NCI-H1436 treated with DMSO at 0.1 percent for 48 hours (cell line): ENCODE results near the gene ASXL1.
"Not testable (repeated sequence)": the region's sequence is repeated elsewhere in the genome, so short reads cannot be mapped to it uniquely, and the experiment has no call there.

Source experiments
- DNase-seq: peaks from one replicate; lab custom pipeline; 2025; lab: John Stamatoyannopoulos, UW

ASXL1 gene

DNA sequence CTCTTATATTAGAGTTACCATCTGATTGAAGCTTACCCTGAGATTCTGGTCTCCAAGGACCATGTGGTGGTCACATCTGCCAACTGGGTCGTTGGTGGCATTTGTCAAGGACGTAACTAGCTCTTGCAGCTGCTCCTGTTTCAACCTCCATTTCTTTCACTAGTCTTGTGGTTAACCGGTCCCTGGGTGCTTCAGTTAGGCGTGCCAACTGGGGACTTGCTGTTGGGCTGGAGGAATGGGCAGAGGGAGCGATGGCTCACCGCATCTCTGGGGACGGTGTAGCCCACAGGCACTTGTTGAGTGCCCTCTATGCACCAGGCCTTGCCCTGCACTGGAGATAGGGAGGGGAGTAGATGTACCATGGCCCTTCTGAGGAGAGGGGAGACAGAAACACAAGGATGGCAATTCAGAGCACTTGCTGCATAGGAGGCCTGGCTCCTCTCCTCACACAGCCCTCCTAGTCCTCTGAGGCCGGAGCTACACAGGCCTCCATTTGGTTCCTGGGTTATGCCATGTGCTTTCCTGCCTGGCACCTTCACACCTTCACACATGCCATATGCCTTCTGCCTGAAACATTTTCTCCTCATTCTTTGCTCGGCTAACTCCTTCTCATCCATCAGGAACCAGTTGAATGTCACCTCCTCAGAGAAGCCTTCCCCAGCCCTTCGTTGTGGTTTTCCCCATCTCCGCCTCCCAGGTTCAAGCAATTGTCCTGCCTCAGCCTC, 20.0 kb upstream of the ASXL1 start:
- no peak for DNase-seq

DNA sequence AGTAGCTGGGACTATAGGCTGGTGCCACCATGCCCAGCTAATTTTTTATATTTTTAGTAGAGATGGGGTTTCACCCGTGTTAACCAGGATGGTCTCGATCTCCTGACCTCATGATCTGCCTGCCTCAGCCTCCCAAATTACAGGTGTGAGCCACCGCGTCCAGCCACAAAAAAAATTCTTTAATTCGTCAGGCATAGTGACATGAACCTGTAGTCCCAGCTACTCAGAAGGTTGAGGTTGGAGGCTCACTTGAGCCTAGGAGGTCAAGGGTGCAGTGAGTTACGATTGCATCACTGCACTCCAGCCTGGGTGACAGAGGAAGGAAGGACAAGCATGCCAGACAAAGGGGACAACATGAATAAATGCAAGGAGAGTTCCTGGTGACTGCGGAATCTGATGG, 19.5 kb upstream of the ASXL1 start:
- DNase-seq = no peak

DNA sequence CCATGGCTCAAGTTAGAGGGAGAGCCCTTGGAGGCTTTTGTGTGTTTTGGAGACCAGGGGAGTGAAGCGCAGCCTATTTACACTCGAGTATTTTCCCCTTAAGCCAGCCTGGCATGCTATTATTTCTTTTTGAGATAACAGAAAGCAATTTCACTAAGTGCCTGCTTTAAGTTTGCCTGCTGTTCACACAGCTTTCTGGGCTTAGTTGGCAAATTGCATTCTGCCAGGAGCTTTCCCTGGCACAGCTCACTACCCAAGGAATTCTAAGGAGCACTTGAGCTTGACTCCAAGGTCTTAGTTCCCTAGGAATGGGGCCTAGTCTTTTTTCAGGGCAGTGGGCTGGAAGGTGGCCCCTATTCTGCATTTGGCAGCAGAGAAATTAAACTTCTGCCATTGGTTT, 19.0 kb upstream of the ASXL1 start:
- DNase-seq = no peak

DNA sequence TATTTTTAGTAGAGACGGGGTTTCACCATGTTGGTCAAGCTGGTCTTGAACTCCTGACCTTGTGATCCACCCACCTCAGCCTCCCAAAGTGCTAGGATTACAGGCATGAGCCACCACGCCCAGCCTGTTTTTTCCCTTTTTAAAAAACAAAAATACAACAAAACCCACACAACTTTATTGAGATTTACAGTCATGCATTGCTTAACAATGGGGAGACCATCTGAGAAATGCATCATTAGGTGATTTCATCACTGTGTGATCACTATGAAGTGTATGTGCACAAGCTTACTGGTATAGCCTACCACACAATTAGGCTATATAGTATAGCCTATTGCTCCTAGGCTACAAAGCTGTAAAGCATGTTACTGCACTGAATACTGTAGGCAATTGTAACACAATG, 17.1 kb upstream of the ASXL1 start:
- not testable (repeated sequence) for DNase-seq

DNA sequence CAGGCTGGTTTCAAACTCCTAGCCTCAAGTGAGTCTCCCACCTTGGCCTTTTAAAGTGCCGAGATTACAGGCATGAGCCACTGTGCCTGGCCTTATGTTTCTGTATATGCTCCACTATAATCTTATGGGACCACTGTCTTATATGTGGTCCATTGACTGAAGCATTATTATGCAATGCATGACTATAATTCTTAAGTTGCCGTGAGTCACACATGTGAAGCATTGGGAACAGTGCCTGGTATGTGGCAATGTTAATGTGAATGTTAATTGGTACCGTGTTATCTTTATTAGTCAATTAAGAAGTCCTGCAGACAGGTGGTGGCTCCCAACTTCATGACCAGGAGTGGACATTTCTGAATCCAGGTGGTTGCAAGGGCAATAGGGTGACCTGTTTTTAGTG, 14.7 kb upstream of the ASXL1 start:
- no peak for DNase-seq

DNA sequence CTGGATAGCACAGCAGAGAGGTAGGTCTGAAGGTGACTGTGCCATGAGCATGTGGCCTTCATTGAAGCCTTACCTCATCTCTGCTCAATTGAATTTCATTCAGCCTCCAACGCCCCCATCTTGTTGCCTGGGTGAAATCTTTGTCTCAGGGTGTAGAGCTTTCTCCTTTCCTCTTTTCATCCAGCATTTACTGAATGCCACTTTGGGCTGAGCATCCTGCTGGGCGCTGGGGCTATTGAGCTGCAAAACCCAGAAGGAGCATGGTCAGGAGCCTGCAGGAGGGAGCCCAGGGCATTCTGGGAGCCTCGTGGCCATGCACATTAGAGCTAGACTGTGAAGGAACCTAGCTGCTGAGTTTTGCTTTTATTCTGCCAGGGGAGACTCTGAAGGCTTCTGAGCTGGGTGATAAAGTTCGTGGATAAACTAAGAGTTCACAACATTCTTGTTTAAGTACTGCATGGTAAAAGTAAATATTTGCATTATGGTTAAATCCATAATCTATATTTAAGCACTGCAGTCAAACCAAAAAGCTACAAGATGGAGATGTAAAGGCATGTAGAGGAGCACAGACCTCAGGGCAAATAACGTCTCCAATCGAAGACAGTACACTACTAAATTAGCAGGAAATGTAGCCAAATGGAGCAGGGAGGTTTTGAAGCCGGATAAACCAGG, 13.2 kb upstream of the ASXL1 start:
- no peak for DNase-seq

DNA sequence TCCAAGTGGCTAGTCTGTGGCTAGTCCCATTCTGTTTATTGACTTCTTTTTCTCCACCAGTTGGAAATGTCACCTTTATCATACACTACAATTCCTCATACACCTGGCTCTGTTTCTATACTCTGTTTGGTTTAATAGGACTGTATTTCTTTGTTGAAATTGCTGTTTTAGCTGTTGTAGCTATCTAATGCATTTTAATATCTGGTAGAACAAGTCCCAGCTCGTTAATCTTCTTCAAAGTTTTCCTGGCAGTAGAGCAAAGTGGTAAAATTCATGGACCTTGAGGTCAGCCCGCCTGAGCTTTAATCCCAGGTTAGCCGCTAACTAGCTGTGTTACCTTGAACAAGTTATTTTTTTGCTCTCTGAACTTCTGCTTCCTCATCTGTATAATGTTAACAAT, 9.9 kb upstream of the ASXL1 start:
- DNase-seq = no peak

DNA sequence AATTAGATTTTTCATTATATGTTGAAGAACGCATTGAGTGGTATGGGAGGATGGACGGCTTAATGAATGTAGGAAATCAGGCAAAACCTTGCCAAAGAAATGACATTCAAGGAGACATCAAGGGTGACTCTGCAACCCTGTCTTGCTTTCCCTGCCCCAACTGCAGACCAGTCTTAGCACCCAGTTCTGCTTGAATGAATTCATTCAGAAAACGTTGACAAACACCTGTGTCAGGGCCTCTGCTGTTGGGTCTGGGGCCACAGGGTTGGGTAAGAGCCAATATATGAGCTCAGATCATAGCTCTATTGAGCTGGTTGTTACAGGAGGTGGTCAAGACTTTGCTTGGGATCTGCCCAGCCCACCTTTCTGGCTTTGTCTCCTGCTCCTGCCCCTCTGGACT, 7.7 kb upstream of the ASXL1 start:
- no peak for DNase-seq

DNA sequence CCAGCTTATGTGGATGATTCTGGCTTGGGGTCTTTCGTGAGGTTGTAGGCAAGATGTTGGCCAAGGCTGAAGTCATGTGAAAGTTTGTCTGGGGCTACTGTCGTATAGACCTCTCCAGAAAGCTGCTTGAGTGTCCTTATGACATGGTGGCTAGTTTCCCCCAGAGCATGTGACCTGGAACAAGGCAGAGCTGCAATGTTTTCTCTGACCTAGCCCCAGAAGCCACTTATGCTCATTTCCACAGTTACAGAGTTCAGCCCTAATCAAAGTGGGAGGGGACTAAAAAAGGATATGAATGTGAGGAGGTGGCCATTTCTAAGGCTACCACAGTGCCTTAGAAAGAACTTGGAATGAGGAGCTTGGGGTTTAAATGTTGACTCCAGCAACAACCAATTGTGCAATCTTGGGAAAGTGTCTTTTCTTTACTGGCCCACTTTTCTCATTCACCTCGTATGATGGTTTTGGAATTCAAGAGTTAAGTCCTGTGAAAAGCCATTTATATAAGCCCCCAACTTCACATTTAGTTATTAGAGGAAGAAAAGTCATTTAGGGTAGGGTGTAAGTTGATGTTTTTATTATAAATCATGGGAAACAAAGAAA, 5.9 kb upstream of the ASXL1 start:
- DNase-seq = no peak

DNA sequence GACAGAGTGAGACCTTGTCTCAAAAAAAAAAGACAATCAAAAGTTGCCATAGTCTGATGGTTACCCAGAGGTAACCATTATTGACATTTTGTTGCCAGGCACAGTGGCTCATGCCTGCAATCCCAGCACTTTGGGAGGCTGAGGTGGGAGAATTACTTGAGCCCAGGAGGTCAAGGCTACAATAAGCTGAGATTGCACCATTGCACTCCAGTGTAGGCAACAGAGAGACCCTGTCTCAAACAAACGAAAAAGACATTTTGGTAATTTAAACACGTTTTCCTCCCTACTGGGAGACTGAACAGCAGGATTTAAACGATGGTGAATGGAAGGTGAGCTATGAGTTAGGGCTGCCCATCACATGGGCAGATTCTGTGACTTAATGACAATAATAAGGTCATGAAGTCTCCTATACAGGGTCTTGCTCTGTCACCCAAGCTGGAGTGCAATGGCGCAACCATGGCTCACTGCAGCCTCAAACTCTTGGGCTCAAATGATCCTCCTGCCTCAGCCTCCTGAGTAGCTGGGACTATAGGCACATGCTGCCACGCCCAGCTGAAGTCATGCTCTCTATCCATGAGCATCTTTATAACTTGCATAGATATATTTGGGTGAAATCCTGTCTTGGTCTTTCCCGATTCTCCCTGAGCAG, 4.2 kb upstream of the ASXL1 start:
- no peak for DNase-seq

DNA sequence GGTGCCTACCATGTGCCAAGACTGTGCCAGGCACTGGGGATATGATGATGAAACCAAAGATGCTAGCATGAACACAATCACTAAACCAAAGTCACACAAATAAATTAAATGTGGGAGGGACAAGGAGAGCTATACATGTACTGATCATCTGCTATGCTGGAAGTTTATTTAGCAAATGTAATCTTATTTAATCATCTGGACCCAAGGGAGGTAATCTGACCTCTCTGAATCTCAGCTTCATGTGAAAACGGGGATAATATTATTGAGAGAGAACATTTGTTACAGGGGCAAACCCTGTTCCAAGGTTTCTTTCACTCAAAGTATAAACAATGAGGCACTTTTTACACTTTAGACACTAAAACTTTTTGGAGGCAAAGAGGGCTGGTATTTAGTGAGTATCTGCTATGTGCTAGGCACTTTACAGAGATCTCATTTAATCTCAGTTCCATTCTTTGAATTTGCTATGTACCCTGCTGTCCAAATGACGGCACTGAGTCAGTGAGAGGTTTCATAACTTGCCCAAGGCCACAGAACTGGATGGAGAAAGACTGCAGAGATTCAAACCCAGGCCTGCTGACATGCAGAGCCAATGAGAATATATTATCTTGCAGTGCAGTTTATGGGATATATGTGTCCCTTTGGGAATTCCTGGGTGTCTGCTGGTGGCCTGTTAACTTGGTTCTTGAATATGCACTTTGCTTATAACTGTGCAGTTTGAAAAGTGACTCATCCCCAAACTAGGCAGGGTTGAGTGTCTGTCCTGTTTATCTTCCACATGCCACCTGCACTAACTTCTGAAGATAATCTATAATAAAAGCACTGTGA, 3.3 kb upstream of the ASXL1 start:
- DNase-seq = no peak

DNA sequence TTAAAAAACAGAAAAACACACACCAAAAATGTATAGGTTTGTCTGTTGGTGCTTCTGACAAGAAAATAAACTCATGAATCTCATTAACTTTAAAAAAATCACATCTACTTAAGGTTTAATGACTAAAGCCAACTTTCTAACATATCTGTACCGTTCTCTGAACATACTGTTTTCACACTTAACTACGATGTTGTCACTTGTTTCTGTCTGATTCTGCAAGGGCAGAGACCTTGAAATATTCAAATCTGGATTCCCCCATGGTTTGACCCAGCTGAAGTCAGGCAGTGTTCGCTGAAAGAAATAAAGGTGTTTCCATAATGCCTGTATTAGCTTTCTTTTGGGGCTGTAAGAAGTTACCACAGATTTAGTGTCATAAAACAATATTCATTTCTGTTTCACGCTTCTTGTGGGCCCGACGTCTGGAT, 2.7 kb upstream of the ASXL1 start:
- no peak for DNase-seq

DNA sequence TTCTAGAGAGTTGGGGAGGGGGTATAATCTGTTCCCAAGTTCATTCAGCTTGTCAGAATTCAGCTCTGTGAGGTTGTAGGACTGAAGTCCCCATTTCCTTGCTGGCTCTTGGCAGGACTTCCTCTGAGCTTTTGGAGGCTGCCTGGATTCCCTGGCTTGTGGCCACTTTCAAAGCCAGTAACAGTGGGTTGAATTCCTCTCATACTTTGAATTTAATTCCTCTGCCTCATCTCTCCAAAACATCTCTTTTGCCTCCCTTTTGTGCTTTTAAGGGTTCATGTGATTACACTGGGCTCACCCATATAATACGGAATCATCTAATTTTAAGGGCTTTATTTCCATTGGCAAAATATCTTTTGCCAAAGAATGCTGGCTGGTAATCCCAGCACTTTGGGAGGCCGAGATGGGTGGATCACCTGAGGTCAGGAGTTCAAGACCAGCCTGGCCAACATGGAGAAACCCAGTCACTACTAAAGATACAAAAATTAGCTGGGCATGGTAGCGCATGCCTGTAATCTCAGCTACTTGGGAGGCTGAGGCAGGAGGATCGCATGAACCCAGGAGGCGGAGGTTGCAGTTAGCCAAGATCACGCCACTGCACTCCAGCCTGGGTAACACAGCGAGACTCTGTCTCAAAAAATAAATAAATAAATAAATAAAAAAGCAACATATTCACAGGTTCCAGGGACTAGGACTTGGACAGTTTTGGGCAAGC, 2.1 kb upstream of the ASXL1 start:
- DNase-seq = not testable (repeated sequence)

DNA sequence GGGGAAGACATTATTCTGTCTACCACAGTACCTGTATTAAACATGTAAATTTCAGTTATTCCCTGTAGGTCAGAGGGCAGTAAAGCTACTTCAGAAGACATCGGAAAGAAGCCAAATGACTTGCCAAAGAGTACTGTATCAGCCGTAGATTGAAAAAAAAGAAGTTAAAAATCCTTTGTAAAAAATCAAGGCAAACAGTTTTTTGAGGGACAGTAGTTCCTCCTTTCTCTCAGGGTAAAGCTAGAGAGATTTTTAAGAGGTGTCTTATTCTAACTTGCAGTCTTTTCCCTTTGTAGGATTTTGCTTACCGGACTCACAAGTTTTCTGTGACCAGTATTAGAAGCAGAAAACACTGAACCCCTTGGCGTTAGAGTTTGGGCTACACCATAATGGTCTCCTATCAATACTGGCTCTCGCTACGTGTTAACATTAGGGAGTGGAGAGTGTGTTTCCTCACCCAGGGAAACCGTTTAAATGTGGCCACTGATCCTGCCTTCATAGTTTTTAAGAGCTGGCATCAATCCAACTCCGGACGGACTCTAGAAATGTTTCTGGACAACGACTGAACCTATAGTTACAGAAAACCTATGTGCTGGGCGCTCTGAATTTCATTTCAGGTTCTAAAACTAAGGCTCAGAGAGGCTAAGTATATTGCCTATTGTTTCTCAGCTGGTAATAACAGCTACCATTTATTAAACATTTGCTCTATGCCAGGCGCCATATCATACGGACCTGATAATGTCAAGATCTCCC, 1.3 kb upstream of the ASXL1 start:
- DNase-seq = no peak

DNA sequence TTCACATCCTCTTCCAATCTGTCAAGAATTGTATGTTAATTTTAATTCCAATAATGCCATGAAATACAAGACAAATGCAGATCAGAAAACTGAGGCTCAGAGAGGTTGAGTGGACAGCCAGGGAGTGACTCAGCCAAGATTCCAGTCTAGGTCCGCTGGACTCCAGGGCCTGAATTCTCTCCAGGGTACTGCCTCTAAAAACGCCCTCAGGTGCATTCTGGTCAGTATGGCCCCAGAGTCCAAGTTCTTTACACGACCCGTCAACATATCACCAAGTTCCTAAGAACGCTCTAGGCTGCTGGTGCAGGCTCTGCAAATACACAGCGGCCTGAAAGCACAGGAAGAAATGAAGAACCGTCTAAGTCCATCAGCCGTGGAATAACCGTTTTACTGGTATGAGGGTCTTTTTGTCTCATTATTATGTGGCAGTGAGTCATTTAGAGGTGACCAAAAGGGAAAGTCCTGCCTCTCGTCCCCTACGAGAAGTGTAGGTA, 709 bp upstream of the ASXL1 start:
- no peak for DNase-seq

DNA sequence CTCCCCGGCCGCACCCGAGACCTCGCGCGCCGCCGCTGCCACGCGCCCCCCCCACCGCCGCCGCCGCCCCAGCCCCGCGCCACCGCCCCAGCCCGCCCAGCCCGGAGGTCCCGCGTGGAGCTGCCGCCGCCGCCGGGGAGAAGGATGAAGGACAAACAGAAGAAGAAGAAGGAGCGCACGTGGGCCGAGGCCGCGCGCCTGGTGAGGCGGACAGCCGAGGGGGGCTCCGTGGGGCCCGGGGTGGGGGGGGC, 426 bp downstream of the ASXL1 start:
- DNase-seq = no peak

DNA sequence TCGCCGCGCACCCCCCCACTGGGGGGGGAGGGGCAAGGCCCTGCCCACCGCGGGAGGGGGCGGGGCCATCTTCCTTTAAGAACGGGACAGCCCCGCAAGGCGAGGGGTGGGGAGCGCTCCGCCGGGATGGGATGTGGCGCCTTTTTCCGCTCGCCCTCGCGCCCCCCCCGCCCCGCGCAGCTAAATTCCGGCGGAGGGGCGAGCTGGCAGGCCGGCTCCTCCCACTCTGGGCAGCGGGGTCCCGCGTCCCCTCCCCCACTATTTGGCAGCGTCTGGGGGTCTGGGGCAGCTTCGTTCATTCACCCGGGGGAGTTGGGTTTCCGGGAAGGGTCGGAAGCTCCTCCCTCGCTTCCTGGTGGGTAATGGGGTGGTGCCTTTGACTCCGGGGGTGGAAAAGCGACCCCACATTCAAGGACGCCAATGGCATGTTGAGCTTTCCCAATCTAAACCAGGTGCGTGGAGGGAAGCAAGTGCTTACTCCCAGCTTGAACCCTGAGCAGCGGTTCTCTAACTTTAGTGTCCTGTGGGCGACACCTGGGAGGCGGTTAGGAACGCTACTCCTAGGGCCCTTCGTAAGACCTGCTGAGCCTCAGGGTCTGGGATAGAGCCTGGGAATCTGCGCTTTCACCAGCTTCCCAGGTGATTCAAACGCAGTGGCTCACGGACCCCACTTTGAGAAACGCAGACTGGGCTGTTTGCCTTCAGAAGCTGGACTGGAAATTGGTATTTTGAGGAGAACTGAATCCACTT, 927 bp downstream of the ASXL1 start:
- DNase-seq = no peak

DNA sequence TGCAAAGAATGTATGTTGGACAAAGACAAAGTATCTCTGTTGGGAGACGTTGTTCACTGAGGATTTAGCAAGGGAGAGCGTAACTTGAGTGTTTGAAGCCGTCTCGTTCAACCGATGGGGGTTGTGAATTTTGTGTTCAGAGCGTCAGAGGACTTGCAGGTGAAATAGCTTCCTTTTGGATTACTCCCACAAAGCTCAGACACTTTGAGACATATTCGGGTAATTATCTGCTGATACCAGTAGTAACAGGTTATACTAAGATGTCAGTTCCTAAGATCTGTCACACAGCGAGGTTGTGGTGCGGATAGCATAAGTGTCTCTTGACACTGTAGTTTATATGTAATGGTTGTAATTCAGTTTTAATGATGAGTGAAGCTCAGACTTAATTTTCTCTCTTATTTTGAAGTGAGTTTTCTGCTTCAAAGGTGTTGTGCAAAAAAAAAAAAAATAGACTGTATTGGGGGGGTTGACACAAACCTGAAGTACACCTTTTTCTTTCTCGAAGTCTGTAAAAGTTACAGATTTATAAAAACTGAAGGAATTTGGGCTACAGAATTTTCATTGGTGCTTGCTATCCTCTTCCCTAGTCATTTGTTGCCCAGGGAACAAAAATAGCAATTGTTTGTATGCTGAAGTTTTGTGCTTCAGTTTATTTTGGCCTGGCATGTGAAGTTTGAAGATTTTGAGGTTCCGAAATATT, 1.7 kb downstream of the ASXL1 start:
- no peak for DNase-seq

DNA sequence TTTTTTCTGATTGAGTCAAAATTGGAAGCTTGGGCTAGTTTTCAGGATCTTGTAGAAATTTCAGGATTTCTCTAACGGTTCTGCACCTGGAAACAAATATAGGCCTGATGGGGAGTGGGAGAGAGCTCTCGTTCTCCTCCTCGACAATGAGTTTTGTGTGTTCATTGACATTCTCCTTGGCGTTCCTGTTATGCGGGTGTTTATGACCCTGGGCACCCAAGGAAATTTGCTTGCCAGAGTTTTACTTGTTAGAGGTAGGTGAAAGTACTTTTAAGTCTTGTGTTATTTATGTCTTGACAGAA, 2.2 kb downstream of the ASXL1 start:
- no peak for DNase-seq

DNA sequence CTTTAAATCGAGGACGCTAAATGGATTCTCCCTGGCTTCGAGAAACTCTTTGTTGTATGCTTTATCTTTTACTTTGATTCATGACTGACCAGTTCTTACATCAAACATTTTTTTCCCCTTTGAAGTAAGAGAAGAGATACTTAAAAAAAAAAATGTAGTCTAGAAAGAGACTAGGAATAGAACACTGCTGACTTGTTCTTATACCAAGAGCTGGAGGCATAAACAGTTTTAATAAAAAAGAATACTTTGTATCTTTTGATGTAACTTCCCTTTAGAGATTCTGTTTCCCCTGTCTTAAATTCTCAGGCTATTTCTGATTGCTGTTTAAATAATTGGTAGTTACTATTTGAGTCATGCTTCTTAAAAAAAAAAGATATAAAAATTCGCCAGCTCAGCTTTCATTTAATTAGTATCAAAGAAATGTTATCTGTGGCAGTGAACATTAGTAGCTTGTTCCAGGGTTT, 4.8 kb downstream of the ASXL1 start:
- no peak for DNase-seq
